H1 (cell line): ENCODE results near the gene TIMELESS. TPM values are rescaled to one million over a fixed set of nuclear protein-coding genes. Genes with fewer than 3 reads are reported as not detected.

Source experiments
- CTCF ChIA-PET: fragments of 300-600 bp; sonication (Branson Sonifier 250); formaldehyde crosslinking; loops from one replicate; lab custom pipeline; 2021; ENCODE audit not compliant: partially characterized antibody; lab: Charles Lee
- POLR2A ChIA-PET: fragments of 300-600 bp; sonication (Branson Sonifier 250); formaldehyde crosslinking; loops from one replicate; lab custom pipeline; 2021; ENCODE audit warnings: inconsistent platforms; ENCODE audit not compliant: partially characterized antibody; lab: Charles Lee
- DNase-seq, 2 experiments: peaks; one replicate each; pipeline versions ENCODE4 v3.0.0 to v3.0.0-alpha.2; 2010 to 2022; ENCODE audit warnings: low spot score in 2 of 2, low read depth in 1 of 2, mixed read lengths in 1 of 2
- FAIRE-seq: peaks from 2 replicates; lab custom pipeline; 2011; peaks lifted over from hg19 to GRCh38; lab: Jason Lieb, UNC
- H2AFZ ChIP-seq: 2 replicates; pipeline ENCODE4 v1.8.1; 2012; ENCODE audit warnings: low read length, inconsistent platforms
- H2AK5ac ChIP-seq: 2 replicates; pipeline ENCODE4 v1.6.1; 2013; ENCODE audit warnings: low read depth, low read length
- H2BK120ac ChIP-seq: replicated peaks from 2 replicates; pipeline ENCODE3; 2013; ENCODE audit warnings: low read depth, low read length, inconsistent platforms
- H2BK12ac ChIP-seq: 2 replicates; pipeline ENCODE4 v1.6.1; 2013; ENCODE audit warnings: low read depth, low read length
- H2BK15ac ChIP-seq: 2 replicates; pipeline ENCODE4 v1.6.1; 2013; ENCODE audit warnings: low read length
- H2BK20ac ChIP-seq: 2 replicates; pipeline ENCODE4 v1.6.1; 2013; ENCODE audit warnings: low read length
- H2BK5ac ChIP-seq: 2 replicates; pipeline ENCODE4 v1.6.1; 2013; ENCODE audit warnings: low read depth, low read length
- H3K14ac ChIP-seq: 2 replicates; pipeline ENCODE4 v1.6.1; 2013; ENCODE audit warnings: inconsistent platforms; ENCODE audit not compliant: insufficient read length
- H3K18ac ChIP-seq: 2 replicates; pipeline ENCODE4 v1.6.1; 2013; ENCODE audit warnings: low read length; ENCODE audit errors: extremely low read depth
- H3K23ac ChIP-seq: 2 replicates; pipeline ENCODE4 v1.6.1; 2013; ENCODE audit warnings: inconsistent platforms; ENCODE audit not compliant: insufficient read length
- H3K23me2 ChIP-seq: 2 replicates; pipeline ENCODE4 v1.6.1; 2013; ENCODE audit warnings: low read depth, low read length
- H3K27ac ChIP-seq: 2 replicates; pipeline ENCODE4 v1.6.1; 2011; ENCODE audit warnings: low read depth, low read length, inconsistent platforms
- H3K27me3 ChIP-seq, 4 experiments: replicated peaks in 1 of 4; 1 replicate in 1 of 4; 2 replicates in 3 of 4; pipeline versions ENCODE4 v1.6.1 to v1.8.1; 2011 to 2013; ENCODE audit warnings: low read length in 3 of 4, mild to moderate bottlenecking in 3 of 4, inconsistent platforms in 2 of 4, mixed read lengths in 2 of 4, moderate library complexity in 1 of 4; ENCODE audit not compliant: control insufficient read depth in 3 of 4, insufficient read depth in 3 of 4; ENCODE audit errors: extremely low read depth in 1 of 4
- H3K36me3 ChIP-seq, 4 experiments: 2 replicates each; pipeline versions ENCODE4 v1.6.1 to v1.8.1; 2011 to 2013; ENCODE audit warnings: mild to moderate bottlenecking in 4 of 4, low read length in 3 of 4, moderate library complexity in 2 of 4, control low read depth in 1 of 4, inconsistent platforms in 1 of 4; ENCODE audit not compliant: insufficient read depth in 4 of 4, control insufficient read depth in 2 of 4
- H3K4ac ChIP-seq: replicated peaks from 2 replicates; pipeline ENCODE3; 2013; ENCODE audit warnings: low read length, low read depth, mixed read lengths, inconsistent platforms; ENCODE audit not compliant: insufficient read length
- H3K4me1 ChIP-seq, 4 experiments: replicated peaks in 1 of 4; 1 replicate in 1 of 4; 2 replicates in 3 of 4; pipeline versions ENCODE4 v1.6.1 to v1.8.1; 2011 to 2013; ENCODE audit warnings: low read length in 3 of 4, inconsistent platforms in 2 of 4, mixed read lengths in 1 of 4; ENCODE audit not compliant: insufficient read depth in 4 of 4, control insufficient read depth in 3 of 4
- H3K4me2 ChIP-seq, 2 experiments: 2 replicates each; pipeline versions ENCODE4 v1.6.1 to v1.8.1; 2011 to 2013; ENCODE audit warnings: low read depth in 2 of 2, low read length in 2 of 2, control low read depth in 1 of 2, inconsistent platforms in 1 of 2, mild to moderate bottlenecking in 1 of 2; ENCODE audit not compliant: insufficient read depth in 1 of 2
- H3K4me3 ChIP-seq, 4 experiments: fragments of 200-600, 300-600 bp in 1 of 4; sonication (generic), shearing (Covaris generic), sonication (Bioruptor Twin) in 1 of 4; 2 replicates each; pipeline versions ENCODE4 v1.5.1 to v1.8.1; 2011 to 2016; ENCODE audit warnings: low read length in 4 of 4, low read depth in 3 of 4, control low read depth in 2 of 4, inconsistent platforms in 2 of 4, mild to moderate bottlenecking in 2 of 4, mixed read lengths in 1 of 4, moderate library complexity in 1 of 4; ENCODE audit not compliant: insufficient read depth in 2 of 4; ENCODE audit errors: extremely low read depth in 1 of 4
- H3K56ac ChIP-seq: replicated peaks from 2 replicates; pipeline ENCODE3; 2013; ENCODE audit warnings: low read depth, mild to moderate bottlenecking, mixed read lengths, low read length, inconsistent platforms; ENCODE audit not compliant: insufficient read length
- H3K79me1 ChIP-seq: 2 replicates; pipeline ENCODE4 v1.6.1; 2013; ENCODE audit warnings: low read depth, low read length, control low read depth
- H3K79me2 ChIP-seq, 2 experiments: 2 replicates each; pipeline versions ENCODE4 v1.6.1 to v1.8.1; 2012 to 2013; ENCODE audit warnings: low read length in 2 of 2, mild to moderate bottlenecking in 2 of 2, inconsistent platforms in 1 of 2; ENCODE audit not compliant: insufficient read depth in 2 of 2, control insufficient read depth in 1 of 2
- H3K9ac ChIP-seq, 4 experiments: replicated peaks in 1 of 4; 1 replicate in 1 of 4; 2 replicates in 3 of 4; pipeline versions ENCODE4 v1.6.1 to v1.8.1; 2011 to 2013; ENCODE audit warnings: low read depth in 3 of 4, low read length in 3 of 4, control low read depth in 2 of 4, mild to moderate bottlenecking in 2 of 4, moderate library complexity in 2 of 4, inconsistent platforms in 1 of 4; ENCODE audit errors: extremely low read depth in 1 of 4
- H3K9me3 ChIP-seq, 2 experiments: 2 replicates each; pipeline versions ENCODE4 v1.6.1 to v1.8.1; 2012 to 2013; ENCODE audit warnings: mild to moderate bottlenecking in 2 of 2, moderate library complexity in 2 of 2, control low read depth in 1 of 2, inconsistent platforms in 1 of 2, low read depth in 1 of 2, low read length in 1 of 2, mixed read lengths in 1 of 2; ENCODE audit not compliant: insufficient read depth in 2 of 2
- H4K20me1 ChIP-seq, 2 experiments: replicated peaks in 1 of 2; 2 replicates each; pipeline versions ENCODE3 to v1.8.1; 2011 to 2013; ENCODE audit warnings: inconsistent platforms in 2 of 2, low read length in 2 of 2, mild to moderate bottlenecking in 1 of 2; ENCODE audit not compliant: insufficient read depth in 2 of 2, control insufficient read depth in 1 of 2
- H4K5ac ChIP-seq: 2 replicates; pipeline ENCODE4 v1.6.1; 2013; ENCODE audit warnings: low read length, low read depth, mixed read lengths, inconsistent platforms; ENCODE audit not compliant: insufficient read length
- H4K8ac ChIP-seq: 2 replicates; pipeline ENCODE4 v1.8.0; 2013; ENCODE audit warnings: mild to moderate bottlenecking, moderate library complexity, low read length, inconsistent platforms; ENCODE audit not compliant: insufficient read depth; ENCODE audit errors: extremely low read depth
- H4K91ac ChIP-seq: replicated peaks from 2 replicates; pipeline ENCODE3; 2013; ENCODE audit warnings: low read length, mixed read lengths, inconsistent platforms; ENCODE audit not compliant: insufficient read length
- ASH2L ChIP-seq: fragments of 200-600, 300-600 bp; sonication (generic); IDR thresholded peaks from one replicate; pipeline ENCODE4 v1.7.1; 2017; ENCODE audit warnings: low read length
- CTBP2 ChIP-seq: IDR thresholded peaks from 2 replicates; pipeline ENCODE4 v1.7.0; 2011; ENCODE audit warnings: borderline replicate concordance, mild to moderate bottlenecking, moderate library complexity, mixed read lengths, low read length; ENCODE audit not compliant: insufficient read depth, insufficient read length
- EGR1 ChIP-seq: IDR thresholded peaks from 2 replicates; pipeline ENCODE4 v1.6.1; 2011; ENCODE audit warnings: low read depth, low read length, borderline replicate concordance
- EP300 ChIP-seq, 2 experiments: IDR thresholded peaks; 1 replicate in 1 of 2; 2 replicates in 1 of 2; pipeline ENCODE4 v1.6.1; 2011 to 2012; ENCODE audit warnings: low read depth in 2 of 2, low read length in 2 of 2, mild to moderate bottlenecking in 2 of 2, borderline replicate concordance in 1 of 2, inconsistent platforms in 1 of 2, moderate library complexity in 1 of 2
- EZH2 ChIP-seq: fragments of 200-600 bp; sonication (generic); IDR thresholded peaks from 2 replicates; pipeline ENCODE4 v1.7.1; 2012; ENCODE audit warnings: low read depth, mild to moderate bottlenecking, moderate library complexity, low read length, inconsistent platforms; ENCODE audit not compliant: severe bottlenecking
- HDAC6 ChIP-seq: IDR thresholded peaks from one replicate; pipeline ENCODE4 v1.7.1; 2012; ENCODE audit warnings: low read depth, mild to moderate bottlenecking, inconsistent platforms, low read length, moderate library complexity
- KDM1A ChIP-seq: fragments of 200-600, 300-600 bp; sonication (generic); IDR thresholded peaks from 2 replicates; pipeline ENCODE4 v1.7.1; 2016; ENCODE audit warnings: mild to moderate bottlenecking, low read length, borderline replicate concordance
- KDM4A ChIP-seq: IDR thresholded peaks from one replicate; pipeline ENCODE4 v1.7.1; 2012; ENCODE audit warnings: low read depth, mild to moderate bottlenecking, moderate library complexity, low read length, inconsistent platforms; ENCODE audit not compliant: severe bottlenecking
- POLR2A ChIP-seq, 2 experiments: IDR thresholded peaks; 1 replicate in 1 of 2; 2 replicates in 1 of 2; pipeline ENCODE4 v1.6.1; 2011; ENCODE audit warnings: low read depth in 2 of 2, low read length in 2 of 2, mild to moderate bottlenecking in 2 of 2; ENCODE audit errors: control extremely low read depth in 1 of 2
- RFX5 ChIP-seq: IDR thresholded peaks from 2 replicates; pipeline ENCODE4 v1.6.1; 2011; ENCODE audit warnings: low read depth, low read length, improper control_type of control experiment, borderline replicate concordance
- SIRT6 ChIP-seq: IDR thresholded peaks from one replicate; pipeline ENCODE4 v1.7.1; 2012; ENCODE audit warnings: low read length, inconsistent platforms
- SP1 ChIP-seq: IDR thresholded peaks from 2 replicates; pipeline ENCODE4 v1.6.1; 2011; ENCODE audit warnings: low read depth, low read length
- SRF ChIP-seq: IDR thresholded peaks from 2 replicates; pipeline ENCODE4 v1.6.1; 2011; ENCODE audit warnings: mild to moderate bottlenecking, low read depth, low read length, moderate library complexity
- TCF12 ChIP-seq: IDR thresholded peaks from 2 replicates; pipeline ENCODE4 v1.6.1; 2011; ENCODE audit warnings: low read depth, mild to moderate bottlenecking, low read length
- whole genome bisulfite sequencing, 2 experiments: shearing (Covaris generic) in 1 of 2; methylation state at CpG; one replicate each; pipeline versions ENCODE4 v1.1.6 to v1.1.7; 2013 to 2015; ENCODE audit warnings: low lambda C conversion rate in 2 of 2, mixed read lengths in 2 of 2, inconsistent platforms in 1 of 2, low coverage in 1 of 2, missing lambda C conversion rate in 1 of 2; ENCODE audit not compliant: insufficient replicate concordance in 2 of 2, insufficient coverage in 1 of 2, insufficient read length in 1 of 2; ENCODE audit errors: extremely low coverage in 1 of 2, missing lambda C conversion rate in 1 of 2; 5-methylcytosine and 5-hydroxymethylcytosine counted together
- polyA plus RNA-seq, 7 experiments: library from polyadenylated mRNA; depleted of rRNA in 3 of 7; stranded (reverse) in 5 of 7; unstranded in 2 of 7; fragments of >200 nt in 5 of 7; fragments of 200-250 nt in 2 of 7; gene quantifications; 1 replicate in 5 of 7; 2 replicates in 1 of 7; 4 replicates in 1 of 7; pipeline versions ENCODE4 v1.2.1 to v1.2.3, GENCODE V29; 2011 to 2013; ENCODE audit warnings: missing spikeins in 2 of 7, mixed read lengths in 2 of 7
- total RNA-seq: library from RNA; stranded (reverse); fragmentation: NEBNext Ultra II Directional; extraction: Animal tissue kit (Norgen Biotek cat#: 25700); gene quantifications from 2 replicates; pipeline ENCODE4 v1.2.1, GENCODE V29; 2021

TIMELESS gene
- total and polyA plus RNA-seq, 2 of the 8 experiments (the other 6 are each of a cell fraction or from before 2014, with no cell fraction given): 17.1 to 86.7 TPM

GRCh38 chr12:56476143-56476542, 26.9 kb upstream of the TIMELESS start:
- Histone ChIP-seq H3K14ac (no peak overlapping the region), H3K4me2 (no peak overlapping the region), H2AK5ac (no peak overlapping the region), H3K27me3 (no peaks in the 10 kb centered on the region), H3K56ac (no peak overlapping the region), H2BK20ac (no peak overlapping the region), H4K5ac (no peak overlapping the region), H3K9me3 (no peaks in the 10 kb centered on the region), H3K79me1 (peaks cover 6% of the 10 kb centered on the region), H3K4me1 (peaks cover 0 to 3% (median 0%) of the 10 kb centered on the region in 4 experiments; a peak in 1 of 7 replicates), H3K23ac (no peak overlapping the region), H4K91ac (no peak overlapping the region), H3K27ac (no peak overlapping the region), H2BK120ac (no peak overlapping the region), H4K20me1 (peaks cover 2% of the 10 kb centered on the region in 2 experiments), H2AFZ (no peak overlapping the region), H4K8ac (no peak overlapping the region), H3K4ac (no peak overlapping the region), H3K18ac (no peak overlapping the region), H3K23me2 (no peaks in the 10 kb centered on the region), H2BK5ac (no peak overlapping the region), H3K9ac (no peak overlapping the region), H3K4me3 (no peak overlapping the region), H3K79me2 (peaks cover 0 to 4% of the 10 kb centered on the region in 2 experiments; a peak in 2 of 4 replicates), H3K36me3 (peaks cover under 1 to 13% (median 2%) of the 10 kb centered on the region in 4 experiments; a peak in 5 of 8 replicates), H2BK12ac (no peak overlapping the region), H2BK15ac (no peak overlapping the region)
- CTCF ChIA-PET: interaction anchor here (1.1 to 1.5 kb wide), 2 partner anchors 12 to 155 kb away, joined by 3 read pairs; no protein-coding TSS in a partner anchor
- no peak for FAIRE-seq
- POLR2A ChIA-PET: interaction anchor here (0.6 to 2.5 kb wide), 11 partner anchors 8 to 254 kb away, joined by 3 to 9 read pairs (median 3); partner anchors contain the start of genes CNPY2, RNF41 and TIMELESS
- DNase-seq: no peak
- 91% methylated on average over 5 of the region's 6 CpGs; no CpG with 5 or more reads in 1 of the 2 experiments for WGBS, 2 experiments
- TF ChIP-seq SRF (no peak), POLR2A (IDR thresholded peaks at IDR 0.05; ENCODE audit: control extremely low read depth in 1 of 2, low read depth in 2 of 2, low read length in 2 of 2) (no peak), HDAC6 (no peak), RFX5 (no peak), EP300 (IDR thresholded peaks at IDR 0.05; ENCODE audit: borderline replicate concordance in 1 of 2, low read depth in 2 of 2, low read length in 2 of 2) (no peak), KDM4A (no peak), SP1 (no peak), KDM1A (no peak), ASH2L (no peak), TCF12 (no peak), CTBP2 (no peak), SIRT6 (no peak), EGR1 (no peak), EZH2 (no peak)
